DLD1 (cell line): Measurements from ENCODE around the gene UPF1.

Experiments used
- in situ Hi-C: cut with HindIII; loops from 2 replicates; pipeline ENCODE4 v1.10.0; 2017; ENCODE audit warnings: low sequenced_read_pairs

Gene UPF1

GRCh38 chr19:18831524-18832305 is at the start of gene UPF1:
UPF1 (plus strand) TSS chr19:18831959; CDS start chr19:18832210, 251 bp downstream.
- in situ Hi-C loops, result no loop called here

DNA sequence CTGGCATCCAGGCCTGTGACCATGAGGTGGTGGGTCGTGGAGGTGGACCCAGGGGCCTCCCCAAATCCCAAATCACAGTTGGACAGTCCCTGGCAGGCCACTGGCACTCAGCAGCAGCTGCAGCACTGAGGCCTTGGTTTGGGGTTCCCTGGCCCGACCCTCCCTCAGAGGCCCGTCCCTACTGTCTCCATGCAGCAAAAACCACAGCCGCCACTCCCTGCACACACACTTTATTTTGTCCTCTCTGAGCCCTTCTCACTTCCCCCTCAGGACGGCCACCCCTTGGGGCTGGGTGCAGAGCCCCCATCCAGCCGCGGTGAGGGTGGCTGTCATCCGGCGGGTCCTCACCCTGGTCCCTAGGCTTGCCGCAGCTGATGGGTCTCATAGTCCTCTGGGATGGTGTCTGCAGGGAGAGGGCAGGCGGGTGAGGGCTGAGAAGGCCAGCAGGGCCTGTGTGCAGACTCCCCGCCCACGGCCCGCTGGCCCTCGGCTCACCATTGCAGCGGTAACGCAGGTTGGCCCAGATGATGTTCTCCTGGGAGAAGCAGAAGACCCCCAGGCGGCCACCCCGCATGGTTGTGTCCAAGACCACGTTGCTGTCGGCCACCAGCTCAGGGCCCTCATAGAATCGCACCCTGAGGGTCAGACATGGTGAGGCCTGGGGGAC is 49.1 kb upstream of the UPF1 start:
- in situ Hi-C loops, result no loop called here

- in situ Hi-C loops, result no loop called here
Observed at GRCh38 chr19:18783958-18784785, 47.6 kb upstream of the UPF1 start.

- in situ Hi-C loops, result no loop called here
Observed at GRCh38 chr19:18784786-18785120, 47.0 kb upstream of the UPF1 start.

DNA sequence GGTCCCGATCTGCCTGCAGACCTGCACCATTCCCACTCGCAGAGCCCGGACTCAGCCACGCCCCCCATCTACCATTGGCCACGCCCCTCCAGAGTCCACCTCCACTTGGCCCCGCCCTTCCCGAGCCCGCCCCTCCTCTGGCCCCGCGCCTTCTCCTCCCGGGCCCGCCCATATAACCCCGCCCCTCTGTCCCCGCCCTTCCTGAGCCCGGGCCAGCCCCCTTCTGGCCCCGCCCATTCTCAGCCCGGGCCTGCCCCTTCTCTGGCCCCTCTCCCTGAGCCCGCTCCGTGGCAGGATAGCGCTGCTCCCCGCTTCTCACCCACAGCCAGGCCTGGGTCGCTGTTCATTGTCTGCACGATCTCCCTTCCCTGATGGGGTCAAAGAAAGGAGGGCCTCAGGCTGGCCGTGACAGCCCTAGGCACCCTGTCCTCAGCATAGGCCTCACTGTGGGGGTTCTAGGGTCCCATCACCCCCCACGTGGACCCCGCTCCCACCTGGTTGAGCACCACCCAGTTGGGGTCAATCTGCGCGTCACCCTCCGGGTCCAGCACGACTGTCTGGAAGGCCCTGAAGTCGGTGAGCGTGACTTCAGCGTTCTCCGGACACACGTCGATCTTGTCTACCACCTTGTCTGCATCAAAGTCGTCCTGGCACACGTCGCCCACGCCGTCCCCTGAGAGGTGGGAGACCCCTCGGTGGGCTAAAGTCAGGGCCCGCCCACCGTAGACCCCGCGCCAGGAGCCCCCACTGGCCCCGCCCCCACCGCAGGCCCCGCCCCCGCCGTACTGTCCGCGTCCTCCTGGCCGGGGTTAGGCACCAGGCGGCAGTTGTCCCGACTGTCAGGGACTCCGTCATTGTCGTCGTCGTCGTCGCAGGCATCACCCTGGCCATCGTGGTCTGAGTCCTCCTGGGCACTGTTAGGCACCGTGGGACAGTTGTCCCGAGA is 46.3 kb upstream of the UPF1 start:
- in situ Hi-C loops, result no loop called here

DNA sequence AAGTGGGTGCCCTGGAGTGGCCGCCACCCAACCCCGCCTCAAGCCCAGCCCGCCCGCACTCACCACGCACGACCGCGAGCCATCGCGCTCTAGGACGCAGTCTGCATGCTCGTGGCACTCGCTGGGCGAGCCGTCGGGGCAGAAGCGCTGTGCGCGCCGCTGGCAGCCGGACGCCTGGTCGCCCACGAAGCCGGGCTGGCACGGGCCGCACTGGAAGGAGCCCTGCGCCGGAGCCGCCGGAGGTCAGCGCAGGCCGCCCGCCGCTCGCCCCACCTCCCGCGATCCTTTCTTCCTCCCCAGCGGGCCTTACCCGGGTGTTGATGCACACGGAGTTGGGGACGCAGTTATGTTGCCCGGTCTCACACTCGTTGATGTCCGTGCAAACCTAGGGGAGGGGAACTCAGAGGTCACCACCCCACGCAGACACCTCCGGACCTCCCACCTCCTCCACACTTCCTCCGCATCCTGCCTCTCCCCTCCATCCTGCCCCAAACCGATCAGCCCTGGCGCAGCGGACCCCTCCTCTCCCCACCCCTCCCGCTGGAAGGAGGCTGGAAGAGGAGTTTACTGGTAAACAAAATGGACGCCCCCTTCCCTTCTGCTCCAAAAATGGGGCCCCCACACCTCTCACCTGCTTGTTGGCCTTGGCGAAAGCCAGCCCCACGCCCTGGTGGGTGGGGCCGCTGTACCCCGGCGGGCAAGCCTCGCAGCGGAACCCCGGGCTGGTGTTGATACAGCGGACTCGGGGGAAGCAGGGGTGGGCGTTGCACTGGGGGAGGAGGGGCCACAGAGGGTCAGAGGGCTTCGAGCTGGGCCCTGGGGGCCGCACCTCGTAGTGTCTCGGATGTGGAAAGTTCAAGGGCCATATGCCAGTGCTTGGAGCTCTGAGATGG is 43.0 kb upstream of the UPF1 start:
- in situ Hi-C loops, result no loop called here

GRCh38 chr19:18789422-18789869 is 42.3 kb upstream of the UPF1 start:
- in situ Hi-C loops, result no loop called here

GRCh38 chr19:18789883-18790565 is 41.7 kb upstream of the UPF1 start:
- in situ Hi-C loops, result no loop called here

DNA sequence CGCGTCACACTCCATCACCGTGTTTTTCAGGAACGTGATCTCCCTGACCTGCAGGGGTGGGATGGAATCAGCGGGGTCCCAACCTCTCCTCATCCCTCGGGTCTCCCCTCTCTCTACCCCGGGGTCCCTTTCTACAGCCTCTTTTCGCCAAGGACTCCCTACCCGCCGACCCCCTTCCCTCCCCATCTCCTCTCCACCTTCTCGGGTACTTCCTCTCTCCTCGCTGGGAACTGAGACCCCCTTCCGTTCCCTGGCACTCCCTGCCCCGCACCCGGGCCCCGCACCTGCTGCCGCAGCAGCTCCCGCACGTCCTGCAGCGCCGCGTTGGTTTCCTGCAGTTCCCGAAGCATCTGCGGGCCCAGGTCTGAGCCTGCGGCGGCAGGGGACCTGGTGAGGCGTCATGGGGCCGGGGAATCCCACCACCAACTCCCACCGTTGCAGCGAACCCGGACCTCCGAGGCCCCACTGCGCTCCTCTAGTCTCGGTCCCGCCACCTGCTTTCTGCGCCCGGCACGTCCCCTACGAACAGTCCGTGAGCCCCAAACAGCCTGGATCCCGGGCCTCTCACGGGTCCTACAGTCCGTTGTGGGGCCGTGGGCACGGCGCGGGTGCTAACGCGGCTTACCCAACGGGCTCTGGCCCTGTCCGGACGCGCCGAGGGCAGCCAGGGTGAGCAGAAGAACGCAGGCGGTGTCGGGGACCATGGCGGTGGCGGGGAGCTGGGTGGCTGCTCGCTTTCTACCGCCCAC is 41.0 kb upstream of the UPF1 start, which contains the start of gene COMP:
TSS of gene COMP (minus strand) at position 740 of the 749 bp plus-strand sequence. CDS start at position 704, 36 bp downstream.
- in situ Hi-C loops, result no loop called here

DNA sequence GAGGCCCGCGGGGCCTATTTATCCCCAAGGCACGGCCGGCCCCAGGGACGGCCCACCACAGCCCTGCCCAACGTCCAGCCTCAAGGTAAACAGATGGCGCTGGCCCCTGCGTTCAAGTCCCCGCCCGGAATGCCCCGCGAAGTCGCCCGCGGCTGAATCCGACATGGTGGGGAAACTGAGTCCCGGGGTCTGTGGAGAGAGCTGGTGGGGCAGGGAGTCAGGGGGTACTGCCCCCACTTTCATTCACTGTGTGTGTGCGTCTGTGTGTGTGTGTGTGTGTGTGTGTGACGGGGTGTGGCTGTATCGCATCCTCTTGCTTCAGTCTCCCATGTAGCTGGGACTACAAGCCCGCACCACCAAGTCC is 40.5 kb upstream of the UPF1 start:
- in situ Hi-C loops, result no loop called here

DNA sequence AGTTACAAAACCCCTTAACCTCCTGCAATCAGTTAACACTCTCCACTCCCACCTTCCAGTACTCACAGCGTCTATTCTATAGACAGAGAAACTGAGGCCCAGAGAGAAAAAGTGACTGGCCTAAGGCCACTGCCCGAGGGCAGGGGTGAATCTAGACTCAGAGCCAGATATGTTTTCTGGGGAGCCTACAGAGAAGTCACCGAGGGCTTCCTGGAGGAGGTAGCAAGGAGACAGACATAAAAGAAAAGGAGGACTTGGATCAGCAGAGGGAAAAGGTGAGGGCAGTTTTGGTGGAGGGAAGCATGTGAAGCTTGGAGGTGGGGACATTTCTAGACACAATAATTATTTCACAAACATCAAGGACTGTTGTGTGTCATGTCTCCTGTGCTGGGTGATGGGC is 39.1 kb upstream of the UPF1 start:
- in situ Hi-C loops, result no loop called here

- in situ Hi-C loops, result no loop called here
Observed at GRCh38 chr19:18793144-18794028, 38.4 kb upstream of the UPF1 start.

DNA sequence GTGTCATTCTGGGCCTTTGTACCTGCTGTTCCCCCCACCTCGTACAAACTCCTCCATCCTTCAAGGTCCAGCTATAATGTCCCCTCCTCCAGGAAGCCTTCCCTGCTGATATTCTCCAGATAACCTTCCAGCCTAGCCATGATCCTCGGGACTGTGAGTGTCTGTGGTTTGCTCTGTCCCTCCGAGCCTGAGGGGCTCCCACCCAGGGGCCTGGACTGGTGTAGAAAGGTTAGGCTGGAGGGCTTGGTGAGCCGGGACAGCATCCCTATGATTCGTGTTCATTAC is 37.8 kb upstream of the UPF1 start:
- in situ Hi-C loops, result no loop called here

GRCh38 chr19:18794692-18795091 is 37.1 kb upstream of the UPF1 start:
- in situ Hi-C loops, result no loop called here

DNA sequence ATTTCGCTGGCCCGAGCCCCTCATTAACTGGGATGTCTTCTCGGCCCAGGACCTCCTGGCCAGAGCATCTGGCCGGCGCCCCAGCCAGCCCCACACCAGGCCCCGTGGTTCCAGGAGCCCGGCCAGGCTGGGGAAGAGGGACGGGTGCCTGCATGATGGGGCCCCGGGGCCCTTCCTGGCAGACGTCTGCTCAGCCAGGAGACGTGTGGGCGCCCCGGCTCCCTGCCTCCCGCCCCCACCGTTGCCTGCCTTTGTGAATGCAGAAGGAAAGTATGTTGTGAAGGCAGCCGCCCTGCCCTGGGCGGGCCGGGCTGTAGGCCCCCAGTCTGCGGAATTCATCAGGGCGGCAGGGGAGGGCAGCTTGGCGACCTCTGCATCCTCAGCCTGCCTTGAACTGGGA is 36.2 kb upstream of the UPF1 start:
- in situ Hi-C loops, result no loop called here

- in situ Hi-C loops, result no loop called here
Observed at GRCh38 chr19:18796239-18796638, 35.5 kb upstream of the UPF1 start.
